ENCODE data around the gene LNX1. TPM values are rescaled to one million over a fixed set of nuclear protein-coding genes. Genes with fewer than 3 reads are reported as not detected.

Gene LNX1
- total and polyA plus RNA-seq, 2 of the 8 experiments (the other 6 are each of a cell fraction or from before 2014, with no cell fraction given) = 2.7 to 3.8 TPM

GRCh38 chr4:53552711-53553110, 38.6 kb downstream of the LNX1 start (continued):
- TF ChIP-seq RNF2 (IDR thresholded peaks at IDR 0.05; ENCODE audit: borderline replicate concordance, low read depth, low read length, missing control alignments, poor library complexity, severe bottlenecking) = no peak
- TF ChIP-seq JUN (IDR thresholded peaks at IDR 0.05; ENCODE audit: low read depth, low read length) = no peak
- TF ChIP-seq MAX (IDR thresholded peaks at IDR 0.05) = no peak
- TF ChIP-seq SRF (IDR thresholded peaks at IDR 0.05; ENCODE audit: low read depth, low read length) = no peak
- TF ChIP-seq JUND (IDR thresholded peaks at IDR 0.05; ENCODE audit: low read length) = no peak
- no peak for TF ChIP-seq CBX5 (IDR thresholded peaks at IDR 0.05; ENCODE audit: low read depth, low read length)
- TF ChIP-seq KDM4A (IDR thresholded peaks at IDR 0.05; ENCODE audit: low read depth, low read length, severe bottlenecking) = no peak

Data from H1 (cell line).